Measurements from ENCODE around the gene GAREM1. TPM values are rescaled to one million over a fixed set of nuclear protein-coding genes. Genes with fewer than 3 reads are reported as not detected.

GAREM1 gene
- total and polyA plus RNA-seq, 2 of the 8 experiments (the other 6 are each of a cell fraction or from before 2014, with no cell fraction given), result 3.6 to 9.2 TPM

GRCh38 chr18:32301976-32302743 is 168.5 kb downstream of the GAREM1 start (continued):
- no peak for TF ChIP-seq SRF (IDR thresholded peaks at IDR 0.05; ENCODE audit: low read depth, low read length)
- no peak for TF ChIP-seq TEAD4 (IDR thresholded peaks at IDR 0.05; ENCODE audit: low read depth, low read length)

Data from H1 (cell line).